HCT116 (cell line): ENCODE data around the gene SCAMP1. TPM values are rescaled to one million over a fixed set of nuclear protein-coding genes. Genes with fewer than 3 reads are reported as not detected.

Source experiments
- ATAC-seq: fragments of 200-7000 bp; cut with Tn5 transposase; 2 replicates; pipeline ENCODE4 v1.9.1; 2020; ENCODE audit warnings: mild to moderate bottlenecking, moderate library complexity
- BruUV-seq: library from RNA; stranded (reverse); fragments of 400-500 nt; replicated peaks from 2 replicates; lab custom pipeline; 2021; lab: Mats Ljungman, UMichigan
- CTCF ChIA-PET: fragments of 300-600 bp; sonication (Branson Sonifier 250); formaldehyde crosslinking; loops from one replicate; lab custom pipeline; 2021; ENCODE audit warnings: antibody characterized with exemption; lab: Charles Lee
- POLR2A ChIA-PET: fragments of 300-600, 350-600 bp; sonication (Branson Sonifier 250); formaldehyde crosslinking; loops from one replicate; lab custom pipeline; 2021; ENCODE audit warnings: antibody characterized with exemption; lab: Charles Lee
- RAD21 ChIA-PET, 2 experiments: fragments of 300-600 bp; sonication (Branson Sonifier 250); formaldehyde crosslinking; loops; one replicate each; lab custom pipeline; 2023; ENCODE audit warnings: low total read pairs in 2 of 2; ENCODE audit not compliant: uncharacterized antibody in 2 of 2, unreplicated experiment in 2 of 2, low non-redundant PET in 1 of 2; lab: Charles Lee
- DNase-seq: peaks from one replicate; pipeline ENCODE4 v3.0.0-alpha.2; 2010; ENCODE audit warnings: low read depth, low spot score
- H2AFZ ChIP-seq: fragments of 200-600 bp; shearing (Covaris generic), sonication (generic); 2 replicates; pipeline ENCODE4 v1.6.1; 2017; ENCODE audit warnings: low read depth, mixed run types, mixed read lengths, antibody characterized with exemption, low read length; ENCODE audit not compliant: poor library complexity, severe bottlenecking
- H3K27ac ChIP-seq: 2 replicates; pipeline ENCODE4 v1.5.1; 2012; ENCODE audit warnings: low read depth, low read length
- H3K27me3 ChIP-seq: fragments of 200-600 bp; sonication (generic); 2 replicates; pipeline ENCODE4 v1.6.1; 2016; ENCODE audit warnings: mixed run types, low read length, mixed read lengths; ENCODE audit not compliant: insufficient read depth
- H3K36me3 ChIP-seq, 2 experiments: fragments of 200-500 bp in 1 of 2; fragments of 200-600 bp in 1 of 2; sonication (Bioruptor generic) in 1 of 2; sonication (generic) in 1 of 2; 2 replicates each; pipeline versions ENCODE4 v1.5.1 to v1.6.1; 2014 to 2016; ENCODE audit warnings: low read length in 2 of 2, inconsistent platforms in 1 of 2, mixed read lengths in 1 of 2, mixed run types in 1 of 2; ENCODE audit not compliant: insufficient read depth in 2 of 2, control insufficient read depth in 1 of 2
- H3K4me1 ChIP-seq, 2 experiments: fragments of 200-600 bp in 1 of 2; sonication (generic) in 1 of 2; 2 replicates each; pipeline versions ENCODE4 v1.5.1 to v1.6.1; 2012 to 2017; ENCODE audit warnings: low read length in 2 of 2, inconsistent platforms in 1 of 2, mild to moderate bottlenecking in 1 of 2, mixed read lengths in 1 of 2, mixed run types in 1 of 2, moderate library complexity in 1 of 2; ENCODE audit not compliant: insufficient read depth in 2 of 2, control insufficient read depth in 1 of 2
- H3K4me2 ChIP-seq: fragments of 200-600 bp; sonication (generic); 2 replicates; pipeline ENCODE4 v1.6.1; 2017; ENCODE audit warnings: mixed run types, low read length, mixed read lengths
- H3K4me3 ChIP-seq, 2 experiments: fragments of 200-600 bp in 1 of 2; sonication (generic) in 1 of 2; replicated peaks in 1 of 2; 2 replicates each; pipeline ENCODE4 v1.5.1; 2011 to 2016; ENCODE audit warnings: low read length in 2 of 2, control low read depth in 1 of 2, low read depth in 1 of 2, mild to moderate bottlenecking in 1 of 2, mixed read lengths in 1 of 2, mixed run types in 1 of 2
- H3K79me2 ChIP-seq: fragments of 200-600 bp; sonication (generic); 2 replicates; pipeline ENCODE4 v1.6.1; 2017; ENCODE audit warnings: mild to moderate bottlenecking, mixed run types, low read length, moderate library complexity, mixed read lengths; ENCODE audit not compliant: insufficient read depth
- H3K9ac ChIP-seq: fragments of 200-600 bp; sonication (generic); 2 replicates; pipeline ENCODE4 v1.6.1; 2016; ENCODE audit warnings: low read length, mixed read lengths
- H3K9me2 ChIP-seq: fragments of 200-600 bp; sonication (generic), shearing (Covaris generic); 2 replicates; pipeline ENCODE4 v1.6.1; 2017; ENCODE audit warnings: mixed run types, mild to moderate bottlenecking, moderate library complexity; ENCODE audit not compliant: insufficient read depth
- H3K9me3 ChIP-seq, 2 experiments: fragments of 200-500 bp in 1 of 2; fragments of 200-600 bp in 1 of 2; sonication (Bioruptor generic) in 1 of 2; sonication (generic) in 1 of 2; 2 replicates each; pipeline ENCODE4 v1.6.1; 2014 to 2017; ENCODE audit warnings: low read length in 2 of 2, mixed read lengths in 2 of 2, inconsistent platforms in 1 of 2, low read depth in 1 of 2, mild to moderate bottlenecking in 1 of 2, mixed run types in 1 of 2, moderate library complexity in 1 of 2; ENCODE audit not compliant: control insufficient read depth in 1 of 2, insufficient read depth in 1 of 2
- H4K20me1 ChIP-seq: fragments of 200-600 bp; sonication (generic), shearing (Covaris generic); 2 replicates; pipeline ENCODE4 v1.6.1; 2017; ENCODE audit warnings: mixed run types, mild to moderate bottlenecking, moderate library complexity; ENCODE audit not compliant: insufficient read depth
- ATF3 ChIP-seq: IDR thresholded peaks from 2 replicates; pipeline ENCODE4 v1.6.1; 2012
- CEBPB ChIP-seq: IDR thresholded peaks from 2 replicates; pipeline ENCODE4 v1.6.1; 2012; ENCODE audit warnings: low read depth
- CTCF ChIP-seq, 3 experiments: fragments of 200-600 bp in 1 of 3; sonication (generic) in 1 of 3; IDR thresholded peaks in 2 of 3; conservative IDR thresholded peaks in 1 of 3; 2 replicates each; pipeline ENCODE4 v1.5.1; 2012 to 2017; ENCODE audit warnings: low read depth in 2 of 3, low read length in 2 of 3, antibody characterized with exemption in 1 of 3, borderline replicate concordance in 1 of 3, control low read depth in 1 of 3, mild to moderate bottlenecking in 1 of 3, mixed read lengths in 1 of 3, mixed run types in 1 of 3, moderate library complexity in 1 of 3; ENCODE audit not compliant: insufficient read depth in 1 of 3
- EGR1 ChIP-seq: IDR thresholded peaks from 2 replicates; pipeline ENCODE4 v1.6.1; 2012; ENCODE audit warnings: low read depth
- ELF1 ChIP-seq: IDR thresholded peaks from 2 replicates; pipeline ENCODE4 v1.6.1; 2012; ENCODE audit warnings: low read depth, borderline replicate concordance
- EZH2 ChIP-seq: fragments of 200-600 bp; sonication (generic); IDR thresholded peaks from 2 replicates; pipeline ENCODE4 v1.6.1; 2017; ENCODE audit warnings: antibody characterized with exemption, mixed run types
- EZH2phosphoT487 ChIP-seq: fragments of 200-600 bp; IDR thresholded peaks from 2 replicates; pipeline ENCODE4 v1.6.1; 2018; ENCODE audit warnings: antibody characterized with exemption, borderline replicate concordance
- MAX ChIP-seq: IDR thresholded peaks from 2 replicates; pipeline ENCODE4 v1.6.1; 2012
- POLR2A ChIP-seq: IDR thresholded peaks from 2 replicates; pipeline ENCODE4 v1.7.0; 2011; ENCODE audit warnings: borderline replicate concordance; ENCODE audit not compliant: insufficient read depth, insufficient read length; ENCODE audit errors: extremely low read depth
- POLR2AphosphoS5 ChIP-seq: IDR thresholded peaks from 2 replicates; pipeline ENCODE4 v1.6.1; 2011; ENCODE audit warnings: mild to moderate bottlenecking, low read depth, low read length, moderate library complexity
- SP1 ChIP-seq: IDR thresholded peaks from 2 replicates; pipeline ENCODE4 v1.6.1; 2012; ENCODE audit warnings: low read depth
- TCF7L2 ChIP-seq: IDR thresholded peaks from 2 replicates; pipeline ENCODE4 v1.7.0; 2011; ENCODE audit warnings: borderline replicate concordance, inconsistent platforms; ENCODE audit not compliant: insufficient read depth, insufficient read length; ENCODE audit errors: extremely low read depth
- ZBTB33 ChIP-seq: IDR thresholded peaks from 2 replicates; pipeline ENCODE4 v1.6.1; 2011; ENCODE audit warnings: mild to moderate bottlenecking, low read length, moderate library complexity; ENCODE audit not compliant: insufficient replicate concordance; ENCODE audit errors: extremely low read depth
- ZFX ChIP-seq: fragments of 450-650 bp; IDR thresholded peaks from 2 replicates; pipeline ENCODE4 v1.6.1; 2017
- ZNF274 ChIP-seq: fragments of 200-500 bp; sonication (Bioruptor generic); IDR thresholded peaks from 2 replicates; pipeline ENCODE4 v1.6.1; 2014; ENCODE audit warnings: mild to moderate bottlenecking, low read depth, low read length, inconsistent platforms
- intact Hi-C: fragments of 100-400 bp; cut with micrococcal nuclease; formaldehyde crosslinking; loops from 2 replicates; pipeline ENCODE4 v1.10.0; 2022
- total RNA-seq: library from RNA; stranded (reverse); gene quantifications from one replicate; pipeline ENCODE4 v1.2.1, GENCODE V29; 2021; ENCODE audit not compliant: unreplicated experiment

Gene SCAMP1
- total RNA-seq, 1 experiment from 2014 or later: 46.4 TPM

DNA sequence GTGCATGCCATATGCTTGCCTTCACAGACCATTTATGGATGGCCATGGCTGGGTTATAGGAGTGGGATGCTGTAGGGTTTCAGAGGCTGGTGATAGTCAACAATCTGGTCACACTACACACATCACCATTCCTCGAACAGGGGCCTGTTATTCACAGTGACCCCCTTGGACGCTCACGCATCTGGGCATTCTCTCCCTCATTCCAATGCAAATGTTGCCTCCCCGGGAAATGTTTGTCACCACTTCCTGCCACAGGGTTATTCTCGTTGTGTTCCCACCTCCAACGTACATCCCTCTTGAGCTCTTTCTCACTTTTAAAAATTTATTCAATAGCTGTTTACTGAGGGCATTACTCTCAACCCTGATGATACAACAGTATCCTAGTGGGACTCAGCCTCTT, 135.4 kb downstream of the SCAMP1 start:
- ChIA-PET POLR2A (no interaction called here), RAD21 (no interaction called here), CTCF (no interaction called here)
- no peaks in the 10 kb centered on the region for H3K27me3 ChIP-seq
- ATAC-seq (no peak), DNase-seq (no peak)
- H3K9me2 ChIP-seq: no peaks in the 10 kb centered on the region
- BruUV-seq: no TSS peak
- no peaks in the 10 kb centered on the region for H3K36me3 ChIP-seq
- no peaks in the 10 kb centered on the region; the same call in 1 of the 2 replicates for H4K20me1 ChIP-seq
- H3K79me2 ChIP-seq: peaks cover 3% of the 10 kb centered on the region; the same call in 1 of the 2 replicates
- TF ChIP-seq ZNF274: no peak
- TF ChIP-seq CEBPB: no peak
- no peak for TF ChIP-seq EGR1
- no peak for TF ChIP-seq SP1
- no peak for TF ChIP-seq CTCF (IDR thresholded peaks at IDR 0.05 in 2 of 3, conservative IDR thresholded peaks at IDR 0.05 in 1 of 3; ENCODE audit: borderline replicate concordance in 1 of 3, insufficient read depth in 1 of 3, low read depth in 2 of 3, low read length in 2 of 3)
- no peak for TF ChIP-seq POLR2A
- no peak for TF ChIP-seq ZBTB33
- no peak for TF ChIP-seq POLR2AphosphoS5
- TF ChIP-seq ATF3: no peak
- TF ChIP-seq TCF7L2: no peak
- no peak for TF ChIP-seq MAX
- TF ChIP-seq ZFX: no peak
- TF ChIP-seq ELF1: no peak
- TF ChIP-seq EZH2: no peak
- no peak for TF ChIP-seq EZH2phosphoT487
- H3K4me3 ChIP-seq: no peak overlapping the region
- H3K4me2 ChIP-seq: no peak overlapping the region
- H3K27ac ChIP-seq: no peak overlapping the region
- peaks cover 0 to 5% of the 10 kb centered on the region in 2 experiments; a peak in 1 of 4 replicates for H3K4me1 ChIP-seq
- no peak overlapping the region for H2AFZ ChIP-seq
- H3K9me3 ChIP-seq: no peaks in the 10 kb centered on the region
- intact Hi-C loops: no loop called here
- H3K9ac ChIP-seq: no peak overlapping the region
